HG02973 (cell line): ENCODE data around the gene EFHD2.
"Not testable (repeated sequence)": the region's sequence is repeated elsewhere in the genome, so short reads cannot be mapped to it uniquely, and the experiment has no call there.

Experiments used
- ATAC-seq: cut with Tn5 transposase; IDR thresholded peaks from one replicate; pipeline ENCODE4 v1.9.1; 2021; ENCODE audit warnings: moderate library complexity; ENCODE audit not compliant: unreplicated experiment

EFHD2 gene

GRCh38 chr1:15388201-15388880, 21.3 kb upstream of the EFHD2 start:
- no peak for ATAC-seq

GRCh38 chr1:15389828-15390227, 19.9 kb upstream of the EFHD2 start:
- not testable (repeated sequence) for ATAC-seq

- ATAC-seq: no peak
Measured at GRCh38 chr1:15390667-15391066, 19.0 kb upstream of the EFHD2 start.

GRCh38 chr1:15391366-15391765, 18.3 kb upstream of the EFHD2 start:
- ATAC-seq: no peak

GRCh38 chr1:15393475-15394257, 16.0 kb upstream of the EFHD2 start:
- no peak for ATAC-seq

- ATAC-seq: no peak
Measured at GRCh38 chr1:15394258-15394690, 15.4 kb upstream of the EFHD2 start.

GRCh38 chr1:15397236-15397635, 12.5 kb upstream of the EFHD2 start:
- no peak for ATAC-seq

GRCh38 chr1:15399710-15400109, 10.0 kb upstream of the EFHD2 start:
- no peak for ATAC-seq

GRCh38 chr1:15400627-15401026, 9.1 kb upstream of the EFHD2 start:
- ATAC-seq: no peak

GRCh38 chr1:15401391-15402055, 8.2 kb upstream of the EFHD2 start:
- ATAC-seq: no peak

- ATAC-seq: no peak
Measured at GRCh38 chr1:15402809-15403450, 6.8 kb upstream of the EFHD2 start.

- no peak for ATAC-seq
Measured at GRCh38 chr1:15403962-15404580, 5.6 kb upstream of the EFHD2 start.

GRCh38 chr1:15405106-15405850, 4.4 kb upstream of the EFHD2 start:
- no peak for ATAC-seq

- ATAC-seq: no peak
Measured at GRCh38 chr1:15406614-15407559, 2.8 kb upstream of the EFHD2 start.

- ATAC-seq: no peak
Measured at GRCh38 chr1:15407580-15407979, 2.1 kb upstream of the EFHD2 start.

- no peak for ATAC-seq
Measured at GRCh38 chr1:15408890-15409387, 749 bp upstream of the EFHD2 start.

GRCh38 chr1:15410223-15410883, 665 bp downstream of the EFHD2 start:
- ATAC-seq: no peak

GRCh38 chr1:15410884-15411245, 1.2 kb downstream of the EFHD2 start:
- ATAC-seq: no peak
